ENCODE results near the gene MCCC1.

DNA sequence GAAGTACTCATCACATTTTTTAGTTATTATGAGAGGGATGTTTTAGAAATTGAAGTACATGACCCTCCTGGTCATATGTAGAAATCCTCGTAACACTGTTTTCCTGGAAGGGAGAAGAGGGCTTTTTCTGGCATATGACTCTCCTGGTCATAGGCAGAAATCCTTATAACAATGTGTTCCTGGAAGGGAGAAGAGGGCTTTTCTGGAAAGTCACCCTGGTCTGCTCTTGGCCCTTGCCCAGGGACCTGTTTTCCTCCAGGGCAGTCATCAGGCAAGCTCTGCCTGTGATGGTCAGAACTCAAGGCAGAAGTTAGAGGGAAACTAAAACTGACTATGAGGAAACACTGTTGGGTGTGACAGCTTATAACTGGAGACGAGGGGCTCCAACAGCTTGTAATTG lies 35.5 kb upstream of the MCCC1 start:
- TF ChIP-seq, protein P1, sequence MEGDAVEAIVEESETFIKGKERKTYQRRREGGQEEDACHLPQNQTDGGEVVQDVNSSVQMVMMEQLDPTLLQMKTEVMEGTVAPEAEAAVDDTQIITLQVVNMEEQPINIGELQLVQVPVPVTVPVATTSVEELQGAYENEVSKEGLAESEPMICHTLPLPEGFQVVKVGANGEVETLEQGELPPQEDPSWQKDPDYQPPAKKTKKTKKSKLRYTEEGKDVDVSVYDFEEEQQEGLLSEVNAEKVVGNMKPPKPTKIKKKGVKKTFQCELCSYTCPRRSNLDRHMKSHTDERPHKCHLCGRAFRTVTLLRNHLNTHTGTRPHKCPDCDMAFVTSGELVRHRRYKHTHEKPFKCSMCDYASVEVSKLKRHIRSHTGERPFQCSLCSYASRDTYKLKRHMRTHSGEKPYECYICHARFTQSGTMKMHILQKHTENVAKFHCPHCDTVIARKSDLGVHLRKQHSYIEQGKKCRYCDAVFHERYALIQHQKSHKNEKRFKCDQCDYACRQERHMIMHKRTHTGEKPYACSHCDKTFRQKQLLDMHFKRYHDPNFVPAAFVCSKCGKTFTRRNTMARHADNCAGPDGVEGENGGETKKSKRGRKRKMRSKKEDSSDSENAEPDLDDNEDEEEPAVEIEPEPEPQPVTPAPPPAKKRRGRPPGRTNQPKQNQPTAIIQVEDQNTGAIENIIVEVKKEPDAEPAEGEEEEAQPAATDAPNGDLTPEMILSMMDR (optimal IDR thresholded peaks at IDR 0.05 in 1 of 3, IDR thresholded peaks at IDR 0.05 in 1 of 3, conservative IDR thresholded peaks at IDR 0.05 in 1 of 3; ENCODE audit: extremely low read depth in 1 of 3, insufficient read depth in 2 of 3, low read length in 3 of 3), result no peak
- no peak for TF ChIP-seq EZH2 (IDR thresholded peaks at IDR 0.05; ENCODE audit: low read length)
